ENCODE measurements around the gene PLOD1.

GRCh38 chr1:11990303-11991032 lies 56.0 kb downstream of the PLOD1 start:
- TF ChIP-seq CTCF (IDR thresholded peaks at IDR 0.05; ENCODE audit: borderline replicate concordance, extremely low read depth, low read length, poor library complexity, severe bottlenecking) (no peak), EZH2 (IDR thresholded peaks at IDR 0.05; ENCODE audit: borderline replicate concordance, low read depth, low read length, severe bottlenecking) (no peak)

Data from DND-41 (cell line).